ENCODE measurements around the gene RNF182. TPM values are rescaled to one million over a fixed set of nuclear protein-coding genes. Genes with fewer than 3 reads are reported as not detected.

RNF182 gene
- total and polyA plus RNA-seq, 9 of the 15 experiments (the other 6 are each of a cell fraction or from before 2014, with no cell fraction given) = 12.8 to 22.8 (median 17.5) TPM

- TF ChIP-seq, protein P1, sequence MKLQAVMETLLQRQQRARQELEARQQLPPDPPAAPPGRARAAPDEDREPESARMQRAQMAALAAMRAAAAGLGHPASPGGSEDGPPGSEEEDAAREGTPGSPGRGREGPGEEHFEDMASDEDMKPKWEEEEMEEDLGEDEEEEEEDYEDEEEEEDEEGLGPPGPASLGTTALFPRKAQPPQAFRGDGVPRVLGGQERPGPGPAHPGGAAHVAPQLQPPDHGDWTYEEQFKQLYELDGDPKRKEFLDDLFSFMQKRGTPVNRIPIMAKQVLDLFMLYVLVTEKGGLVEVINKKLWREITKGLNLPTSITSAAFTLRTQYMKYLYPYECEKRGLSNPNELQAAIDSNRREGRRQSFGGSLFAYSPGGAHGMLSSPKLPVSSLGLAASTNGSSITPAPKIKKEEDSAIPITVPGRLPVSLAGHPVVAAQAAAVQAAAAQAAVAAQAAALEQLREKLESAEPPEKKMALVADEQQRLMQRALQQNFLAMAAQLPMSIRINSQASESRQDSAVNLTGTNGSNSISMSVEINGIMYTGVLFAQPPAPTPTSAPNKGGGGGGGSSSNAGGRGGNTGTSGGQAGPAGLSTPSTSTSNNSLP (IDR thresholded peaks at IDR 0.05; ENCODE audit: borderline replicate concordance, low read depth, low read length) = 0 out of 2 replicates have a peak, but pooled peaks have one; percentile 58
- TF ChIP-seq NFRKB (IDR thresholded peaks at IDR 0.05; ENCODE audit: low read depth) = peak; percentile 87
- TF ChIP-seq ASH1L (IDR thresholded peaks at IDR 0.05; ENCODE audit: borderline replicate concordance, low read depth, partially characterized antibody) = no peak
- no peak for TF ChIP-seq FOS (IDR thresholded peaks at IDR 0.05; ENCODE audit: extremely low read depth, insufficient read length)
- TF ChIP-seq, protein P2, sequence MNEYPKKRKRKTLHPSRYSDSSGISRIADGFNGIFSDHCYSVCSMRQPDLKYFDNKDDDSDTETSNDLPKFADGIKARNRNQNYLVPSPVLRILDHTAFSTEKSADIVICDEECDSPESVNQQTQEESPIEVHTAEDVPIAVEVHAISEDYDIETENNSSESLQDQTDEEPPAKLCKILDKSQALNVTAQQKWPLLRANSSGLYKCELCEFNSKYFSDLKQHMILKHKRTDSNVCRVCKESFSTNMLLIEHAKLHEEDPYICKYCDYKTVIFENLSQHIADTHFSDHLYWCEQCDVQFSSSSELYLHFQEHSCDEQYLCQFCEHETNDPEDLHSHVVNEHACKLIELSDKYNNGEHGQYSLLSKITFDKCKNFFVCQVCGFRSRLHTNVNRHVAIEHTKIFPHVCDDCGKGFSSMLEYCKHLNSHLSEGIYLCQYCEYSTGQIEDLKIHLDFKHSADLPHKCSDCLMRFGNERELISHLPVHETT (CRISPR knock-in tag; conservative IDR thresholded peaks at IDR 0.05 in 1 of 2, IDR thresholded peaks at IDR 0.05 in 1 of 2) = peak in 1 of 2 experiments; percentile 17; a peak in 1 of 4 replicates
- no peak for TF ChIP-seq SIN3A (IDR thresholded peaks at IDR 0.05; ENCODE audit: borderline replicate concordance in 2 of 2, control insufficient read depth in 1 of 2, low read depth in 2 of 2, low read length in 2 of 2)
- TF ChIP-seq JUND (IDR thresholded peaks at IDR 0.05; ENCODE audit: borderline replicate concordance, low read depth, low read length) = peak; percentile 94
- TF ChIP-seq JUND (tag; IDR thresholded peaks at IDR 0.05; ENCODE audit: borderline replicate concordance, low read depth, low read length) = peak; percentile 92
- peak; percentile 51 for TF ChIP-seq DACH1 (IDR thresholded peaks at IDR 0.05; ENCODE audit: partially characterized antibody)
- TF ChIP-seq SMARCC2 (IDR thresholded peaks at IDR 0.05; ENCODE audit: low read depth) = 0 out of 2 replicates have a peak, but pooled peaks have one; percentile 26
- 0 out of 2 replicates have a peak, but pooled peaks have one; percentile 28 for TF ChIP-seq ADNP (tag; IDR thresholded peaks at IDR 0.05)
- peak; percentile 51; the same call in 1 of the 2 replicates for TF ChIP-seq MYC (IDR thresholded peaks at IDR 0.05; ENCODE audit: low read depth, low read length)
- TF ChIP-seq MYC (CRISPR knock-in tag; IDR thresholded peaks at IDR 0.05; ENCODE audit: borderline replicate concordance, low read depth) = no peak
- TF ChIP-seq, protein P3, sequence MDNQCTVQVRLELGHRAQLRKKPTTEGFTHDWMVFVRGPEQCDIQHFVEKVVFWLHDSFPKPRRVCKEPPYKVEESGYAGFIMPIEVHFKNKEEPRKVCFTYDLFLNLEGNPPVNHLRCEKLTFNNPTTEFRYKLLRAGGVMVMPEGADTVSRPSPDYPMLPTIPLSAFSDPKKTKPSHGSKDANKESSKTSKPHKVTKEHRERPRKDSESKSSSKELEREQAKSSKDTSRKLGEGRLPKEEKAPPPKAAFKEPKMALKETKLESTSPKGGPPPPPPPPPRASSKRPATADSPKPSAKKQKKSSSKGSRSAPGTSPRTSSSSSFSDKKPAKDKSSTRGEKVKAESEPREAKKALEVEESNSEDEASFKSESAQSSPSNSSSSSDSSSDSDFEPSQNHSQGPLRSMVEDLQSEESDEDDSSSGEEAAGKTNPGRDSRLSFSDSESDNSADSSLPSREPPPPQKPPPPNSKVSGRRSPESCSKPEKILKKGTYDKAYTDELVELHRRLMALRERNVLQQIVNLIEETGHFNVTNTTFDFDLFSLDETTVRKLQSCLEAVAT (IDR thresholded peaks at IDR 0.05) = 0 out of 4 replicates have a peak, but pooled peaks of 1 of the 2 experiments have one; percentile 5
- 0 out of 2 replicates have a peak, but pooled peaks have one; percentile 66 for TF ChIP-seq ZNF197 (CRISPR knock-in tag; IDR thresholded peaks at IDR 0.05; ENCODE audit: low read depth)
- peak; percentile 32; the same call in 1 of the 2 replicates for TF ChIP-seq NFE2 (IDR thresholded peaks at IDR 0.05; ENCODE audit: low read depth)
- TF ChIP-seq FOSL1 (tag; conservative IDR thresholded peaks at IDR 0.05) = peak; percentile 93
- no peak for TF ChIP-seq ZNF707 (CRISPR knock-in tag; conservative IDR thresholded peaks at IDR 0.05)
- TF ChIP-seq FOXM1 (IDR thresholded peaks at IDR 0.05; ENCODE audit: low read depth) = no peak
- TF ChIP-seq FOXM1 (CRISPR knock-in tag; IDR thresholded peaks at IDR 0.05; ENCODE audit: low read depth) = no peak
- 0 out of 4 replicates have a peak, but pooled peaks have one; percentile 4 to 45 for TF ChIP-seq TBL1XR1 (IDR thresholded peaks at IDR 0.05; ENCODE audit: low read length in 2 of 2)
- no peak for TF ChIP-seq CBX8 (IDR thresholded peaks at IDR 0.05; ENCODE audit: borderline replicate concordance, extremely low read depth, low read depth, low read length, poor library complexity, severe bottlenecking)
Observed at GRCh38 chr6:13923527-13924145, 1.1 kb upstream of the RNF182 start (continued).
